Chondrocyte (in vitro differentiated cells): ENCODE data around the gene LRRC30. TPM values are rescaled to one million over a fixed set of nuclear protein-coding genes. Genes with fewer than 3 reads are reported as not detected.

Experiments
- DNase-seq: peaks from one replicate; pipeline ENCODE4 v3.0.0; 2021; ENCODE audit warnings: mixed read lengths, low spot score
- H3K27ac Mint-ChIP-seq: one replicate; pipeline ENCODE4 v1.8.0; 2021; ENCODE audit warnings: mild to moderate bottlenecking, moderate library complexity, mixed read lengths; ENCODE audit not compliant: unreplicated experiment
- H3K27me3 Mint-ChIP-seq: 2 replicates; pipeline ENCODE4 v1.8.0; 2021; ENCODE audit warnings: low read depth, mixed read lengths
- H3K36me3 Mint-ChIP-seq: 2 replicates; pipeline ENCODE4 v1.8.0; 2021; ENCODE audit warnings: low read depth, mixed read lengths
- H3K4me1 Mint-ChIP-seq: 2 replicates; pipeline ENCODE4 v1.8.0; 2021; ENCODE audit warnings: low read depth, mild to moderate bottlenecking, mixed read lengths
- H3K4me3 Mint-ChIP-seq: one replicate; pipeline ENCODE4 v1.8.0; 2021; ENCODE audit warnings: mild to moderate bottlenecking, moderate library complexity, mixed read lengths; ENCODE audit not compliant: unreplicated experiment
- H3K9me3 Mint-ChIP-seq: 2 replicates; pipeline ENCODE4 v1.8.0; 2021; ENCODE audit warnings: low read depth, mixed read lengths
- total RNA-seq: library from RNA; stranded (reverse); gene quantifications from 3 replicates; pipeline ENCODE4 v1.2.1, GENCODE V29; 2021
- TF ChIP-seq, protein P1 (sequence below): fragments of 200-600 bp; sonication (generic); IDR thresholded peaks from 2 replicates; pipeline ENCODE4 v1.5.0; 2021; ENCODE audit warnings: antibody characterized with exemption, mild to moderate bottlenecking, moderate library complexity

The LRRC30 gene
- total RNA-seq, 1 donor from 2014 or later: not detected

DNA sequence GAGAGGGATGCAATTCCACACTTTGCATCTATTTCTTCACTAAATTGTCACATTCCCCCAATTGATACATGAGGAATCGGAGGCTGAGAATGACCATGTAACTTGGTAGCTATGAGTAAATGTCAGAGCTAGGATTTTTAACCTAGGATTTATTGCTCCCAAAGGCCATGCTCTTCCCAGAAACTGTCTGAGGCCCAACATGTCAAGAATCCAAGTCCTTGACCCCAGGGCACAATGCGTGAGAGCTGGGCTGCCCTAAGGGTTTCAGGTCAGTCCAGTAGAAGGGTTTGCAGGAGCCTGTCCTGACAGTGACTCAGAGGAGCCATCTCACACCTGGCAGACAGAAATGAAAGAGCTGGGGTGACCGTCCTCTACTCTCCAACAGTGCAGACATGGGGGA lies 30.3 kb downstream of the LRRC30 start:
- no peaks in the 10 kb centered on the region for H3K36me3 Mint-ChIP-seq
- no peak overlapping the region for H3K4me3 Mint-ChIP-seq

GRCh38 chr18:7267973-7268372 lies 37.1 kb downstream of the LRRC30 start:
- DNase-seq: no peak
- no peaks in the 10 kb centered on the region for H3K27me3 Mint-ChIP-seq
- H3K36me3 Mint-ChIP-seq: no peaks in the 10 kb centered on the region
- no peak overlapping the region for H3K27ac Mint-ChIP-seq
- TF ChIP-seq, protein P1, sequence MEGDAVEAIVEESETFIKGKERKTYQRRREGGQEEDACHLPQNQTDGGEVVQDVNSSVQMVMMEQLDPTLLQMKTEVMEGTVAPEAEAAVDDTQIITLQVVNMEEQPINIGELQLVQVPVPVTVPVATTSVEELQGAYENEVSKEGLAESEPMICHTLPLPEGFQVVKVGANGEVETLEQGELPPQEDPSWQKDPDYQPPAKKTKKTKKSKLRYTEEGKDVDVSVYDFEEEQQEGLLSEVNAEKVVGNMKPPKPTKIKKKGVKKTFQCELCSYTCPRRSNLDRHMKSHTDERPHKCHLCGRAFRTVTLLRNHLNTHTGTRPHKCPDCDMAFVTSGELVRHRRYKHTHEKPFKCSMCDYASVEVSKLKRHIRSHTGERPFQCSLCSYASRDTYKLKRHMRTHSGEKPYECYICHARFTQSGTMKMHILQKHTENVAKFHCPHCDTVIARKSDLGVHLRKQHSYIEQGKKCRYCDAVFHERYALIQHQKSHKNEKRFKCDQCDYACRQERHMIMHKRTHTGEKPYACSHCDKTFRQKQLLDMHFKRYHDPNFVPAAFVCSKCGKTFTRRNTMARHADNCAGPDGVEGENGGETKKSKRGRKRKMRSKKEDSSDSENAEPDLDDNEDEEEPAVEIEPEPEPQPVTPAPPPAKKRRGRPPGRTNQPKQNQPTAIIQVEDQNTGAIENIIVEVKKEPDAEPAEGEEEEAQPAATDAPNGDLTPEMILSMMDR: no peak
- no peaks in the 10 kb centered on the region for H3K9me3 Mint-ChIP-seq
- no peak overlapping the region for H3K4me3 Mint-ChIP-seq
- peaks cover 7% of the 10 kb centered on the region for H3K4me1 Mint-ChIP-seq

More for the DNA sequence above, 30.3 kb downstream of the LRRC30 start:
- H3K27ac Mint-ChIP-seq: no peak overlapping the region
- no peaks in the 10 kb centered on the region for H3K4me1 Mint-ChIP-seq
- H3K9me3 Mint-ChIP-seq: no peaks in the 10 kb centered on the region
- DNase-seq: no peak
- peaks cover 9% of the 10 kb centered on the region for H3K27me3 Mint-ChIP-seq
- TF ChIP-seq, protein P1: no peak

- H3K27ac Mint-ChIP-seq: no peak overlapping the region
- H3K4me3 Mint-ChIP-seq: no peak overlapping the region
- DNase-seq: no peak
- no peaks in the 10 kb centered on the region for H3K27me3 Mint-ChIP-seq
- H3K36me3 Mint-ChIP-seq: no peaks in the 10 kb centered on the region
- H3K4me1 Mint-ChIP-seq: peaks cover 19% of the 10 kb centered on the region
- no peaks in the 10 kb centered on the region for H3K9me3 Mint-ChIP-seq
- TF ChIP-seq, protein P1: no peak
Measured at GRCh38 chr18:7269942-7270341, 39.1 kb downstream of the LRRC30 start.

- Mint-ChIP-seq H3K27me3 (no peaks in the 10 kb centered on the region), H3K4me1 (peaks cover 19% of the 10 kb centered on the region), H3K4me3 (no peak overlapping the region), H3K27ac (peak overlapping the region; percentile 88), H3K36me3 (no peaks in the 10 kb centered on the region), H3K9me3 (no peaks in the 10 kb centered on the region)
- TF ChIP-seq, protein P1: peak; percentile 91
- DNase-seq: no peak
Measured at GRCh38 chr18:7272311-7273049, 41.6 kb downstream of the LRRC30 start.

DNA sequence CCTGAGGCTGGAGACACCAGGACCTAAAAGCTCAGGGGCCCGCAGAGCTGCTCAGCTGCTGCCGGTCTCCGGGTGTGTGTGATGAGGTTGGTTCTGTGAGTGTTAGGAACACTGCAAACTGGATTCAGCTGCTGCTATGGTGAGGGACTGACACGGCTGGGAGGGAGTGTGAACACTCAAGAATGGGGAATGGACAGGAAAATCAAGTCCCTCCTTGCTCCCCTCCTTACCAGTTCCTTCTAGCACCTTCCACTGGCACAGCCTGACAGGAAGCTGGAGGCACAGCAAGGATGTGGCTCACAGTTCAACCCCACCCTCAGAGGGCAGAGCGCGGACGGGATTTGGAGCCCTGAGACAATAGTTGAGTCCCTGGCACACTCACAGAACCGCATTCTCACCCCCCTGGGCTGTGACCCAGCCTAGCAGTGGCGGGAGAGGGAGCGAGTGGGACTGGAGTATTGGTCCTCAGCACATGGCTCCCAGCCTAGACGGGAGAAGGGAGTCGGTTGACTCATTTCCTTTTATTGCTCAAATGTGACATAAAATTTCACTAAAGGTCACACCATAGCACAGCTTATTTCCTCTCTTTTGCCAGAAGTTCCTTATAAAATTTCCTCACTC lies 42.5 kb downstream of the LRRC30 start:
- DNase-seq: no peak
- H3K27ac Mint-ChIP-seq: peak overlapping the region; percentile 88
- TF ChIP-seq, protein P1: no peak
- H3K4me1 Mint-ChIP-seq: peaks cover 19% of the 10 kb centered on the region
- H3K9me3 Mint-ChIP-seq: no peaks in the 10 kb centered on the region
- peaks cover 3% of the 10 kb centered on the region for H3K27me3 Mint-ChIP-seq
- H3K4me3 Mint-ChIP-seq: no peak overlapping the region
- no peaks in the 10 kb centered on the region for H3K36me3 Mint-ChIP-seq
